GM20000 (cell line): ENCODE measurements around the gene C6orf58.

Experiments used
- DNase-seq: peaks from one replicate; pipeline ENCODE4 v3.0.0; 2012; ENCODE audit warnings: low spot score
- TF ChIP-seq, protein P1 (sequence below): IDR thresholded peaks from 2 replicates; pipeline ENCODE4 v1.5.1; 2012; ENCODE audit warnings: mild to moderate bottlenecking, control low read depth; ENCODE audit errors: extremely low read depth, missing control alignments

C6orf58 gene

DNA sequence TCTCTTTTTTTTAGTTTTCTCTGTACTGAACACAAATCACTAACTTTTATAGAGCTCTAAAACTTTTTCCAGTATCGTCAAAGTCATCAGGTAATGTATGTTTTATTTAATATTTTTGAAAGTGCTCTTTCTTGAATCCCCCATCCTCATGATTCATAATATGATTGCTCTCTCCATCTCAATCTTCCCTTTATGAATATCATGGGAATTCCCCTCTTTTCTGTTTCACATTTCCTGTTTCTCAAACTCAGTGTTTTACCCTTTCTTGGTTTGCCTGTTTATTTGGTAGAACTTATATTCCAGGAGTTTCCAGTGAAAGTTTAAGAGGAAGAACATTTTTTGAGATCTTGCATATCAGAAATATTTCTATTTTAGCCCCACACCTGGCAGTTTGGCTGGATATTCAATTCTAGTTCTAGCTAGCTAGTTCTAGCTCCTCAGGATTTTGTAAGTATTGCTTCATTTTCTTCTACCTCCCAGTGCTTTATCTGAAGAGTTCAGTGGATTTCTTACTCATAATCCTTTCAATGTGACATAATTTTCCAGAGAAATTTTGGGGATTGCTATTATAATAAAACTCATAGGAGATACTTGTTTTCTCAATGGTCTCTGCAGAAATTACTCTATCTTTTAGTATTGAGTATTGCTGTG is 6.1 kb upstream of the C6orf58 start:
- peak; percentile 7 for DNase-seq

DNA sequence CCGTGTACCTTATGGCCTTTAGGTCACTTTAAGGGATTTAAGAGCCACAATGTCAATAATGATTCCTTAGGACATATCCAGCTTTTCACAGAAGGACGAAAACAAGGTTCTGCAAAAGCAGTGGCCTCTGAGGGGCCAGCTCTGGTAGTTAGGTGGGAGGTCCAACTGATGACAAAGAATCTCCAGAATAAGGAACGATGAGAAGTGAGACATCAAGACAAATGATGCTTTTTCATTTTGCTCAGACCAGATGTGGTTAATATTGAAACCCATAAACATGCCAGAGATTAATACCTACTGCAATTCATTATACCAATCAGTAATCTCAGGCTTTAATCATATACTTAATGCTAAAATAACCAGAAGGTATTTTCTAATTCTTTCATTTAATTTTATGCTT is 1.9 kb downstream of the C6orf58 start:
- DNase-seq = no peak
- TF ChIP-seq, protein P1, sequence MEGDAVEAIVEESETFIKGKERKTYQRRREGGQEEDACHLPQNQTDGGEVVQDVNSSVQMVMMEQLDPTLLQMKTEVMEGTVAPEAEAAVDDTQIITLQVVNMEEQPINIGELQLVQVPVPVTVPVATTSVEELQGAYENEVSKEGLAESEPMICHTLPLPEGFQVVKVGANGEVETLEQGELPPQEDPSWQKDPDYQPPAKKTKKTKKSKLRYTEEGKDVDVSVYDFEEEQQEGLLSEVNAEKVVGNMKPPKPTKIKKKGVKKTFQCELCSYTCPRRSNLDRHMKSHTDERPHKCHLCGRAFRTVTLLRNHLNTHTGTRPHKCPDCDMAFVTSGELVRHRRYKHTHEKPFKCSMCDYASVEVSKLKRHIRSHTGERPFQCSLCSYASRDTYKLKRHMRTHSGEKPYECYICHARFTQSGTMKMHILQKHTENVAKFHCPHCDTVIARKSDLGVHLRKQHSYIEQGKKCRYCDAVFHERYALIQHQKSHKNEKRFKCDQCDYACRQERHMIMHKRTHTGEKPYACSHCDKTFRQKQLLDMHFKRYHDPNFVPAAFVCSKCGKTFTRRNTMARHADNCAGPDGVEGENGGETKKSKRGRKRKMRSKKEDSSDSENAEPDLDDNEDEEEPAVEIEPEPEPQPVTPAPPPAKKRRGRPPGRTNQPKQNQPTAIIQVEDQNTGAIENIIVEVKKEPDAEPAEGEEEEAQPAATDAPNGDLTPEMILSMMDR = no peak

More for the DNA sequence above, 6.1 kb upstream of the C6orf58 start:
- TF ChIP-seq, protein P1 = no peak

DNA sequence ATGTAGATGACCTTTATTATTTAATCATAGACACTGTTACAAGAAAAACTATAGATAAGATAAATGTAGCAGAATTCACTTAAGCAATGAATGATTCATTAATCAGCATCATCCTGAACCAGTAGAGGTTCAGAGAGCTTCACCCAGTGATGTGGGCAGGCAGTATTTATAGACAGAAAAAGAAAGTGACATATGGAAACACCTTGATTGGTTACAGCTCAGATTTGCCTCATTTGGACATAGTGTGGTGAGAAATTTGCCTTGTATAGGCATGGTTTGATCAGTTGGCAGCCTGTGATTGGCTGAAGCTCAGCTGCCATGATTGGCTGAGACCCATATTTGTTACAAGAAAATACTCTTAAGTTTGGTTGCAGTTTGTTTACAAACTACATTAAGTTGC is 4.6 kb downstream of the C6orf58 start:
- no peak for DNase-seq
- TF ChIP-seq, protein P1 = no peak

DNA sequence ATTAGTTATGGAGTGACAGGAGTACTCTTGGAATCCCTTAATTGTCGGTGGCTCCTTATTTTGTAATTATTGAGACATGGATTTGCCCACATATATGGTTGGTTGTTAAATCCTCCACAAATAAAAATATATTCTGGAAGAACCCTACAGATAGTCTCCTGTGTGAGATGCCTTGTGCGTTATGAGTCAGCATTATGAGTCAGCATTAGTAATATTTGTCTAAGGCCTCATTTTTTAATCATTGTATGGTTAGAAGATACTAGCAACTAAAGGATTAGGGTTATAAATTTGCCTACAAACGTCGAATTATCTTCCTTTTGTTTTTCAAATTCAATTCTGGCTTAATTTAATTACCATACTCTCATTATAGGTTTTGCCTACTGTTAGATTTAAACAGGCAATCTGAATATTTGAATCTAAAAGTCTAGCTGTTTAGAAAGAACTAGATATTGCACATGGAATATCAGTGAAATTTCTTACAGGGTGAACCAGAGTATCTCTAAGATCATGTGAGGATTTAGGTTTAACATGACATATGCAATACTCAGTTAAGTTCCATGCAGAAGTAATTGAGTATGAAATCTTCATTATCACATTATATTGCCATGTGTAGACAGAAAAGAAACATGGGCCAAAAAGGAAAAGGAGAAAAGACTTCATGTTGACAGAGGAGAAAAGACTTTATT is 5.9 kb downstream of the C6orf58 start:
- no peak for DNase-seq
- TF ChIP-seq, protein P1 = no peak

DNA sequence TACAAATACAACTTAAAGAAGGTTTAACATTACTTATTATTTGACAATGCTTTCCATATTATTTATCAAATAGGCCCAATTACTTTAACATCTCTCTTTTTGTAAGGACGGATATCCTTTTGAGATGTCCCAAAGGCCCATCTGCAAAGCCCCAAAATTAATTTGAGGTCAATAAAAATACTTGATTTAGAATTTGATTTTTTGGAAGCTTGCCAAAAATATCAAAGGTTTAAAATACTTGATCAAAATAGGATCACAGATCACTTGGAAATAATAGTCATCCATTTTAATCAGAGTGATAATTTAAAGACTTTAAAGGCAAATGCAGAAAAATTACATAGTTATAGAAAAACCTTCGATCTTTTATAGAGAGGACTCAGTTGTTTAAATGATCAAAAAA is 8.1 kb downstream of the C6orf58 start:
- DNase-seq = no peak
- TF ChIP-seq, protein P1 = no peak

DNA sequence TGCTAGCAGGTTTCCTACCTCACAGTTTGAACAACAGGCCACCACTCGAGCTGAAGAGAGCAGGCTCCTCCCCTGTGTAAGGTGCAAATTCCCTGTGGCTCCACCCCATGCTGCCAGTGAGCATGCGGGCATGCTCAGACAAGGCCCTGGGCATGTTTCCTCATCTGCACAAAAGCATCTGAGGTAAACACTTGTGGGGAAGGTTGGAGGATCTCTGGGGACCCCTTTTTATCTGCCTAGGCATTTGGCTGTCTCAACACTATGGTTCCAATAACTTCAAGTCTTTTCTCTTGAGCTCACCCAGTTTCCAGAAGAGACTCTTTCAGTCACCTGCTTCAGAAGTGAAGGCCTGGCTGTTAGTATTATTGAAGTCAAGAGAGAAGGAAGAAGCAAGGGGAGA is 9.4 kb downstream of the C6orf58 start:
- TF ChIP-seq, protein P1 = no peak
- no peak for DNase-seq

DNA sequence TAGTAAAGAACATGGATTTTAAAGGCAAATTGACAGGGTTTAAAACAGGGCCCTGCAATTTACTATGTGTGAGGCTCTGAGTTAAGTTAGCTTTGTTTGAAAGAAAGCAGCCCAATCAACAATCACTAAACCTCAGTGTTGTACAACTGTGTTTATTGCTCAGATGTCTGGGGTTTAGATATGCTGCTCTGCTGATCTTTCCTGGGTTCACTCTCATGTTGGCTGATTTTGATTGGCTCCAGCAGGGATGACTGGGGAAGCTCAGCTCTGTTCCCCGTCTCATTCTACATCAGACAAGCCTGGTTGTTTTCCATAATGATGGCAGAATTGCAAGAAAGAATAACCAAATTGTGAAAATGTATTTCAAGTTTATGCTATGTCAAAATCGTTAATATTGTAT is 10.9 kb downstream of the C6orf58 start:
- DNase-seq = no peak
- TF ChIP-seq, protein P1 = no peak
